Subcutaneous adipose tissue (tissue), 4 donors: ENCODE measurements around the gene RSPH1. TPM values are rescaled to one million over a fixed set of nuclear protein-coding genes. Genes with fewer than 3 reads are reported as not detected.

ENCODE experiments used
- total RNA-seq, 4 donors: library from RNA; depleted of rRNA; stranded (reverse); fragments of >200 nt; gene quantifications; one replicate each; pipeline ENCODE4 v1.1.0, GENCODE V29; 2016
- TF ChIP-seq, protein P1 (sequence below): fragments of 450-650 bp; IDR thresholded peaks from one replicate; pipeline ENCODE4 v1.5.1; 2016; ENCODE audit warnings: low read depth, mild to moderate bottlenecking, control low read depth, antibody characterized with exemption, moderate library complexity

RSPH1 gene
- total RNA-seq, 4 donors from 2014 or later, result 0.34 to 0.38 TPM; not detected in 2

DNA sequence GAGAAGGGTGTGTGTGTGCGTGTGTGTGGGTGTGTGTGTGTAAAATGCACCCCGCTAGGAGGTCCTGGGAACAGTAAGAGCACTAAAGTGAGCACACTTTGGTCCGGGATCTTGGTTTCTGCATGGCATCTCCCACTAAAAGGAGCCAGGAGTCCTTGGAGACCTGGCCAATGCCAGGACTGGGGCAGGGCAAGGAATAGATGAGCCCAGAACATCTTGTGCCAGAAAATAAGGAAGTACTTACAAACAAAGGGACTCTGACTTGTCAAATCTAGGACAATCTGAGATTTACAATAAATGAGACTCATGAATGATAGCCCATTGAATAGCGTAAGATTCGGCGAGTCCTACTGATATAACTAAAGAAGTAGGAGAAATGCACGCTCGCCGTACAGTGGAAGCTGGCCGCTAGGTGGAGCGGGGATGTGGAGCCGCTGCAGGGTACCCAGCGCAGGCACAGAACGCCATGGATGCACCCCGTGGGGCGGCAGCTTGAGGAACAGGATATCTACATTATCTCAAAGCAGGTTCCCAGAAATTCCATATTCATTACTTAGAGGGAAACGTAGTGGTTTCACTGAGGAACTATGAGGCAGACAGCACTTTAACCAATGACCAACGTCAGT lies 24.7 kb upstream of the RSPH1 start:
- TF ChIP-seq, protein P1, sequence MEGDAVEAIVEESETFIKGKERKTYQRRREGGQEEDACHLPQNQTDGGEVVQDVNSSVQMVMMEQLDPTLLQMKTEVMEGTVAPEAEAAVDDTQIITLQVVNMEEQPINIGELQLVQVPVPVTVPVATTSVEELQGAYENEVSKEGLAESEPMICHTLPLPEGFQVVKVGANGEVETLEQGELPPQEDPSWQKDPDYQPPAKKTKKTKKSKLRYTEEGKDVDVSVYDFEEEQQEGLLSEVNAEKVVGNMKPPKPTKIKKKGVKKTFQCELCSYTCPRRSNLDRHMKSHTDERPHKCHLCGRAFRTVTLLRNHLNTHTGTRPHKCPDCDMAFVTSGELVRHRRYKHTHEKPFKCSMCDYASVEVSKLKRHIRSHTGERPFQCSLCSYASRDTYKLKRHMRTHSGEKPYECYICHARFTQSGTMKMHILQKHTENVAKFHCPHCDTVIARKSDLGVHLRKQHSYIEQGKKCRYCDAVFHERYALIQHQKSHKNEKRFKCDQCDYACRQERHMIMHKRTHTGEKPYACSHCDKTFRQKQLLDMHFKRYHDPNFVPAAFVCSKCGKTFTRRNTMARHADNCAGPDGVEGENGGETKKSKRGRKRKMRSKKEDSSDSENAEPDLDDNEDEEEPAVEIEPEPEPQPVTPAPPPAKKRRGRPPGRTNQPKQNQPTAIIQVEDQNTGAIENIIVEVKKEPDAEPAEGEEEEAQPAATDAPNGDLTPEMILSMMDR, result no peak

DNA sequence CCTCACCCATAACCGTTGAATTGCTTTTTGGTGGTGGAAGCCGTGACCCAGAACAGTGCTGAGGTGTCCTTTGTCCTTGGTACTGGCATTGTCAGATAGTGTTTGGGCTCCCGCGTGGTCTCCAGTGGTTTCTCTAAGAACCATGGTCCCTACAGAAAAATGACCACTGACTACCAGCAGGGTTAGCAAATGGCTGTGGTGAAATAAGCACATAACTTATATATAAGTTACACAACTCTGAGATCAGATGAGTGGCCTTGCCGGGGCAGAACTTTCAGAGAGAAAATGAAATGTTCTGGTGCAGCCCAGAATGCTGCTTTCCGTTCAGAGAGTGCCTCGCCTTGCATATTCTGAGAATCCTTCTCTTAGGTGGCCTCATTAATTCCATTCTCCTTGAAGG lies 22.6 kb upstream of the RSPH1 start:
- TF ChIP-seq, protein P1, result no peak

DNA sequence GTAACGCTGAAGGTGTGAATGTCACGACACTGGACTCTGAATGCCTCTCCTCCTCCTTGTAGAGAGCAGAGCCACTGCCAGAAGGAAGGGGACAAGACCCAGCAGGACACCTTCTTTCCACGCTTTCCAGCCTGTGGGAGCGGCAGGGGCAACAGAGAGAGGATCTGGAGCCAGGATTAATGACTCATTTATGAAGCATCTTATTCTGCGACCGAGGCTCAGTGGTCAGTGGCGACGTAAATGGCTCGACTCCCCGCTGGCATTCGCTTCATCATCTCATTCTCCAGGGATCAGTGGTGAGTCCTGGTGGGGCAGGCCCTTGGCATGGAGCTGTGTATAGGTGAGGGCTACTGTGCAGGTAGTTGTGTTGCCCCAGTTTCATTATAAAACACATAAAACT lies 22.2 kb upstream of the RSPH1 start:
- TF ChIP-seq, protein P1, result no peak

DNA sequence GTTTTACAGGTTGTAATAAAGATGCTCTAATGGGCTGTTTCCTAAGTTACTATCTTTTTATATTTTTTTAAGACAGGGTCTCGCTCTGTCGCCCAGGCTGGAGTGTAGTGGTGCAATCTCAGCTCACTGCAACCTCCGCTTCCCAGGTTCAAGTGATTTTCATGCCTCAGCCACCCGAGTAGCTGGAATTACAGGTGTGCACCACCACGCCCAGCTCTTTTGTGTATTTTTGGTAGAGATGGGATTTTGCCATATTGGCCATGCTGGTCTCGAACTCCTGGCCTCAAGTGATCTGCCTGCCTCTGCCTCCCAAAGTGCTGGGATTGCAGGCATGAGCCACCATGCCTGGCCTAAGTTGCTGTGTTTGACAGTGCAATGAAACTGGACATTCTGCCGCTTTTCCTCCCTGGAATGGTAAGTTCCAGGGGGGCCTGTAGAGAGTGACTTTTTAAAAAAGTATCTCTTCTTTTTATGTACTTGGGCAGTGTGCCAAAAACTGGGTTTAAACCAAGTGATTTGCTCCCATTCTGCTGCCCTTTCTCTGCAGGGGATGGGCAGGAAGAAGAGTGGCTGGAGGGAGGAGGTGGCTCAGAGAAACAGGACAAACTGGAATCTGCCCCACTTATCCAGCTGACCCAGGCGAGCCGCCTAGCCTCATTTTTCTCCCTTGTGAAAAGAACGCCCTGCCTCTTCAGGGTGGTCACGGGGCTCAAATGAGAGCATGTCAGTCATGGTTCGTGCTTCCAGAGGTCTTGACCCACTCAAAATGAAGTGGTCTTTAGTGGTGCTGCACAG lies 19.9 kb upstream of the RSPH1 start:
- TF ChIP-seq, protein P1, result no peak

DNA sequence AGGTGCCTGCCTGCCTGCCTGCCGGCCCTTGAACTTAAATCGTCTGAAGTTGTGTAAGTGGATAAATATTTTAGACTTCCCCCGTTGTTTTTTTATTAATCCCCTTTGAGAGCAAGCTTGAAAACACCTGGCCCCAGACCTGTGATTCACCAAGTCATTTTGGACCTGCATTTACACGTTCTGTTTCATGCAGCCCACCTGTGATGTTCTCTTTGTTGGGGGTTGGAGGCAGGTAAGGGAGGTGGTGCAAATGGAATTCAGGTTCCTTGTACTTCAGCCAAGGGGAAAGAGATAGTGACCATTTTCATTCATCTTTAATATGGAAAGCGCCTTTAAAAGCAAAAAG lies 18.8 kb upstream of the RSPH1 start:
- TF ChIP-seq, protein P1, result no peak

DNA sequence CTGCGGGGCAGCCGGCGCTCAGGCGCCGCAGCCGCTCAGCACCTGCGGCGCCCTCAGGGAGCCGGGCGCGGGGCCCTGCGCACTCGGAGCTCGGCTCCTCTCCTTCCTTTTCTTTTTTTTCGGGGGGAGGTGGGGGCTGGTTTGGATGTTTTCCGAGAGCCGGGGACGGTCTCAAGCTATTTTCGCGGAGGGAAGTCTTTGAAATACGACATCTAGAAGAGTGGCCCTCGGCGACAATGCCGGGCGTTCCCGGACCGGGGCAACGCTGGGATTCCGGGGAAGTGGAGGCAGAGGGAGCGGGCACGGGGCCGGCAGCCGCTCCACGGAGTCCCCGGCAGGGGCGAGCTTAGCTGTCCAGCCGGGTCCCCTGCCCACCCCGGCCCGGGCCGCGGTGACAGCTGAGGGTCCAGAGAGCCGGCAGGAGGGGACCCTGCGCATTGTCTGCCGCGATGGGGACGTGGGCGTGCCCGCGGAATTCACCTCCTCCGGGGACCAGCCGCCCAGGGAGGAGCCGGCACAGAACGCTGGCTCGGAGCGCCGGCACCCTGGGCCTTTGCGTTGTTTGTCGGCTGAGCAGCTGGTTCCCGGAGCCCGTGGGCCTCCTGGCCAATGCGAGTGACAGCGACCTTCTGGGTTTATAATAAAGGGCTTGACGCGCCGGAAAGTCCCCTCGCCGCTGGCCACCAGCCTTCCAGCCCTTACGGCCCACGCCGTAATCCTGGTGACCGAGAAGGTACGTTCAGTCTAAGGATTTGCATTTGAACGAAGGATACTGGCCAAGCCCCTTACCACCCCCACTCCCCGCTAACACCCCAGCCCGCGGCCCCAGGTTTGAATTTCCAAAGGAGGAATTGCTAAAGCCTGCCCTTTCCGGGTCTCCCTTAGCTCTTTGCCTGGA lies 18.2 kb upstream of the RSPH1 start:
- TF ChIP-seq, protein P1, result no peak
